RWPE1 (cell line): Measurements from ENCODE around the gene TMEM33.

Experiments used
- CTCF ChIA-PET: fragments of 350-600 bp; sonication (Branson Sonifier 250); formaldehyde crosslinking; extraction: SDS; loops from one replicate; lab custom pipeline; 2021; lab: Yijun Ruan, JAX
- POLR2A ChIA-PET: fragments of 400-600 bp; formaldehyde crosslinking; extraction: SDS; loops from one replicate; lab custom pipeline; 2020; ENCODE audit warnings: antibody characterized with exemption; ENCODE audit not compliant: low non-redundant PET; lab: Yijun Ruan, JAX
- DNase-seq: peaks from one replicate; pipeline ENCODE4 v3.0.0; 2012; ENCODE audit warnings: low spot score
- H3K27ac ChIP-seq: fragments of 450-650 bp; 2 replicates; pipeline ENCODE4 v1.5.1; 2017
- CTCF ChIP-seq: fragments of 450-650 bp; conservative IDR thresholded peaks from 2 replicates; pipeline ENCODE4 v1.5.1; 2017; ENCODE audit warnings: low read depth, mild to moderate bottlenecking

Gene TMEM33

GRCh38 chr4:41990365-41991111 lies 55.3 kb downstream of the TMEM33 start, which contains the start of gene SLC30A9:
TSS of gene SLC30A9 (plus strand) at chr4:41990530. CDS start at chr4:41990652, 122 bp downstream.
- POLR2A ChIA-PET: interaction anchor here (0.7 kb wide), 1 partner anchor 335 kb away, joined by 3 read pairs; no protein-coding TSS in a partner anchor
- CTCF ChIA-PET: interaction anchor here (0.6 kb wide), 3 partner anchors 63 to 1770 kb away, joined by 3 to 4 read pairs (median 4); no protein-coding TSS in a partner anchor
- DNase-seq: peak; percentile 97

GRCh38 chr4:41991916-41992767 lies 56.9 kb downstream of the TMEM33 start:
- TF ChIP-seq CTCF: no peak
- ChIA-PET CTCF (interaction anchor here (0.7 kb wide), 1 partner anchor 780 kb away, joined by 3 read pairs; no protein-coding TSS in a partner anchor), POLR2A (interaction anchor here (0.5 kb wide), 1 partner anchor 28 kb away, joined by 4 read pairs; no protein-coding TSS in a partner anchor)
- H3K27ac ChIP-seq: peak overlapping the region; percentile 68
- peak; percentile 66 for DNase-seq

More at GRCh38 chr4:41990365-41991111, 55.3 kb downstream of the TMEM33 start, which contains the start of gene SLC30A9:
- H3K27ac ChIP-seq: peak within 1 kb of the TSS; percentile 76
- no peak; the same call in 1 of the 2 replicates for TF ChIP-seq CTCF

- no peak for DNase-seq
- TF ChIP-seq CTCF: no peak
- ChIA-PET POLR2A (interaction anchor here (0.5 kb wide), 1 partner anchor 29 kb away, joined by 4 read pairs; no protein-coding TSS in a partner anchor), CTCF (no interaction called here)
- no peak overlapping the region for H3K27ac ChIP-seq
These were observed 58.0 kb downstream of the TMEM33 start for GRCh38 chr4:41992967-41993857.

- no peak overlapping the region for H3K27ac ChIP-seq
- TF ChIP-seq CTCF: no peak
- ChIA-PET POLR2A (interaction anchor here (0.6 kb wide), 1 partner anchor 1944 kb away, joined by 5 read pairs; no protein-coding TSS in a partner anchor), CTCF (no interaction called here)
- no peak for DNase-seq
These were observed 59.3 kb downstream of the TMEM33 start for GRCh38 chr4:41994461-41994985.

GRCh38 chr4:41998019-41998418 lies 62.8 kb downstream of the TMEM33 start:
- ChIA-PET POLR2A (no interaction called here), CTCF (no interaction called here)
- no peak overlapping the region for H3K27ac ChIP-seq
- TF ChIP-seq CTCF: no peak
- no peak for DNase-seq
